K562 (cell line): ENCODE results near the gene HOXA5.

ENCODE experiments used
- EP300 ChIP-seq: IDR thresholded peaks from 2 replicates; pipeline ENCODE4 v1.6.1; 2012; ENCODE audit warnings: low read length, improper control_type of control experiment
- EZH2 ChIP-seq: IDR thresholded peaks from 2 replicates; pipeline ENCODE4 v1.6.1; 2012; ENCODE audit warnings: low read depth, mild to moderate bottlenecking, inconsistent platforms, low read length, borderline replicate concordance
- FOS ChIP-seq: IDR thresholded peaks from 3 replicates; pipeline ENCODE4 v1.6.1; 2011; ENCODE audit not compliant: insufficient read length; ENCODE audit errors: extremely low read depth
- L3MBTL2 ChIP-seq: fragments of 450-650 bp; IDR thresholded peaks from 2 replicates; pipeline ENCODE4 v1.6.1; 2016; ENCODE audit warnings: mild to moderate bottlenecking, moderate library complexity
- MYBL2 ChIP-seq, 2 experiments: fragments of 450-650 bp in 1 of 2; sonication (generic) in 1 of 2; formaldehyde crosslinking in 1 of 2; IDR thresholded peaks; 2 replicates each; pipeline versions ENCODE4 v1.6.1 to v1.8.1; 2017 to 2022; ENCODE audit warnings: borderline replicate concordance in 1 of 2, inconsistent platforms in 1 of 2, low read depth in 1 of 2, mild to moderate bottlenecking in 1 of 2, missing genetic modification reagents in 1 of 2, moderate library complexity in 1 of 2
- PREB ChIP-seq: sonication (generic); formaldehyde crosslinking; IDR thresholded peaks from 2 replicates; pipeline ENCODE4 v1.8.1; 2023; ENCODE audit warnings: mild to moderate bottlenecking, missing genetic modification reagents
- RAD21 ChIP-seq, 2 experiments: fragments of 250-450 bp in 1 of 2; fragments of 450-650 bp in 1 of 2; sonication (Bioruptor Pico) in 1 of 2; formaldehyde crosslinking in 1 of 2; IDR thresholded peaks in 1 of 2; conservative IDR thresholded peaks in 1 of 2; 2 replicates each; pipeline versions ENCODE4 v1.4.0 to v1.8.0; 2020 to 2022; ENCODE audit warnings: mild to moderate bottlenecking in 2 of 2, moderate library complexity in 1 of 2
- SMARCA5 ChIP-seq: fragments of 450-650 bp; IDR thresholded peaks from 2 replicates; pipeline ENCODE4 v1.6.1; 2016
- TAF1 ChIP-seq: IDR thresholded peaks from 2 replicates; pipeline ENCODE4 v1.6.1; 2011; ENCODE audit warnings: mild to moderate bottlenecking, low read length, moderate library complexity; ENCODE audit not compliant: insufficient read depth, control insufficient read depth, severe bottlenecking; ENCODE audit errors: extremely low read depth
- TCF3 ChIP-seq: sonication (generic); formaldehyde crosslinking; IDR thresholded peaks from 2 replicates; pipeline ENCODE4 v1.4.0; 2020; ENCODE audit warnings: mild to moderate bottlenecking, missing genetic modification reagents
- ZNF764 ChIP-seq: fragments of 250-450 bp; sonication (Bioruptor Pico); IDR thresholded peaks from 2 replicates; pipeline ENCODE4 v1.4.0; 2020; ENCODE audit warnings: low read depth, mild to moderate bottlenecking, moderate library complexity
- TF ChIP-seq, protein P1 (sequence below): fragments of 450-650 bp; IDR thresholded peaks from 2 replicates; pipeline ENCODE4 v1.6.1; 2017; ENCODE audit warnings: mild to moderate bottlenecking, moderate library complexity
- TF ChIP-seq, protein P2 (sequence below): fragments of 450-650 bp; IDR thresholded peaks from 2 replicates; pipeline ENCODE4 v1.6.1; 2016; ENCODE audit warnings: borderline replicate concordance
- TF ChIP-seq, protein P3 (sequence below): sonication (generic); formaldehyde crosslinking; IDR thresholded peaks from 2 replicates; pipeline ENCODE4 v1.8.0; 2022; ENCODE audit warnings: missing genetic modification reagents, mild to moderate bottlenecking, moderate library complexity, borderline replicate concordance

- no peak for TF ChIP-seq EP300
- no peak for TF ChIP-seq FOS
- TF ChIP-seq, protein P1, sequence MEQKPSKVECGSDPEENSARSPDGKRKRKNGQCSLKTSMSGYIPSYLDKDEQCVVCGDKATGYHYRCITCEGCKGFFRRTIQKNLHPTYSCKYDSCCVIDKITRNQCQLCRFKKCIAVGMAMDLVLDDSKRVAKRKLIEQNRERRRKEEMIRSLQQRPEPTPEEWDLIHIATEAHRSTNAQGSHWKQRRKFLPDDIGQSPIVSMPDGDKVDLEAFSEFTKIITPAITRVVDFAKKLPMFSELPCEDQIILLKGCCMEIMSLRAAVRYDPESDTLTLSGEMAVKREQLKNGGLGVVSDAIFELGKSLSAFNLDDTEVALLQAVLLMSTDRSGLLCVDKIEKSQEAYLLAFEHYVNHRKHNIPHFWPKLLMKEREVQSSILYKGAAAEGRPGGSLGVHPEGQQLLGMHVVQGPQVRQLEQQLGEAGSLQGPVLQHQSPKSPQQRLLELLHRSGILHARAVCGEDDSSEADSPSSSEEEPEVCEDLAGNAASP: no peak
- TF ChIP-seq, protein P2, sequence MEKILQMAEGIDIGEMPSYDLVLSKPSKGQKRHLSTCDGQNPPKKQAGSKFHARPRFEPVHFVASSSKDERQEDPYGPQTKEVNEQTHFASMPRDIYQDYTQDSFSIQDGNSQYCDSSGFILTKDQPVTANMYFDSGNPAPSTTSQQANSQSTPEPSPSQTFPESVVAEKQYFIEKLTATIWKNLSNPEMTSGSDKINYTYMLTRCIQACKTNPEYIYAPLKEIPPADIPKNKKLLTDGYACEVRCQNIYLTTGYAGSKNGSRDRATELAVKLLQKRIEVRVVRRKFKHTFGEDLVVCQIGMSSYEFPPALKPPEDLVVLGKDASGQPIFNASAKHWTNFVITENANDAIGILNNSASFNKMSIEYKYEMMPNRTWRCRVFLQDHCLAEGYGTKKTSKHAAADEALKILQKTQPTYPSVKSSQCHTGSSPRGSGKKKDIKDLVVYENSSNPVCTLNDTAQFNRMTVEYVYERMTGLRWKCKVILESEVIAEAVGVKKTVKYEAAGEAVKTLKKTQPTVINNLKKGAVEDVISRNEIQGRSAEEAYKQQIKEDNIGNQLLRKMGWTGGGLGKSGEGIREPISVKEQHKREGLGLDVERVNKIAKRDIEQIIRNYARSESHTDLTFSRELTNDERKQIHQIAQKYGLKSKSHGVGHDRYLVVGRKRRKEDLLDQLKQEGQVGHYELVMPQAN: no peak
- TF ChIP-seq SMARCA5: no peak
- no peak for TF ChIP-seq TAF1
- no peak for TF ChIP-seq TCF3 (CRISPR knock-in tag)
- TF ChIP-seq ZNF764: no peak
- TF ChIP-seq L3MBTL2: no peak
- TF ChIP-seq MYBL2 (IDR thresholded peaks at IDR 0.05; ENCODE audit: low read depth): no peak
- TF ChIP-seq MYBL2 (CRISPR knock-in tag; IDR thresholded peaks at IDR 0.05; ENCODE audit: borderline replicate concordance): no peak
- no peak for TF ChIP-seq EZH2
- TF ChIP-seq, protein P3, sequence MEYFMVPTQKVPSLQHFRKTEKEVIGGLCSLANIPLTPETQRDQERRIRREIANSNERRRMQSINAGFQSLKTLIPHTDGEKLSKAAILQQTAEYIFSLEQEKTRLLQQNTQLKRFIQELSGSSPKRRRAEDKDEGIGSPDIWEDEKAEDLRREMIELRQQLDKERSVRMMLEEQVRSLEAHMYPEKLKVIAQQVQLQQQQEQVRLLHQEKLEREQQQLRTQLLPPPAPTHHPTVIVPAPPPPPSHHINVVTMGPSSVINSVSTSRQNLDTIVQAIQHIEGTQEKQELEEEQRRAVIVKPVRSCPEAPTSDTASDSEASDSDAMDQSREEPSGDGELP (CRISPR knock-in tag): no peak
- TF ChIP-seq RAD21 (CRISPR knock-in tag; conservative IDR thresholded peaks at IDR 0.05 in 1 of 2, IDR thresholded peaks at IDR 0.05 in 1 of 2): no peak
- TF ChIP-seq PREB (CRISPR knock-in tag): no peak
These were observed 15.4 kb downstream of the HOXA5 start for GRCh38 chr7:27128034-27128433.
